HG02870 (cell line): ENCODE results near the gene HIC2.
"Not testable (repeated sequence)": the region's sequence is repeated elsewhere in the genome, so short reads cannot be mapped to it uniquely, and the experiment has no call there.

Experiments used
- ATAC-seq: cut with Tn5 transposase; IDR thresholded peaks from one replicate; pipeline ENCODE4 v1.9.1; 2021; ENCODE audit warnings: mild to moderate bottlenecking, moderate library complexity; ENCODE audit not compliant: unreplicated experiment

The HIC2 gene

GRCh38 chr22:21417227-21417746 lies at the start of gene HIC2:
Gene HIC2, plus strand, starts transcription at chr22:21417371. Its CDS starts 25,461 bp downstream, at chr22:21442832.
- ATAC-seq = peak; percentile 74

GRCh38 chr22:21368603-21369310 lies 48.4 kb upstream of the HIC2 start:
- not testable (repeated sequence) for ATAC-seq

- ATAC-seq = not testable (repeated sequence)
Measured at GRCh38 chr22:21375880-21376279, 41.3 kb upstream of the HIC2 start.

GRCh38 chr22:21383701-21384467 lies 33.3 kb upstream of the HIC2 start, which contains the start of gene RIMBP3B:
Gene RIMBP3B, plus strand, starts transcription at chr22:21383751. Its CDS starts 108 bp downstream, at chr22:21383859.
- ATAC-seq = not testable (repeated sequence)

- not testable (repeated sequence) for ATAC-seq
Measured at GRCh38 chr22:21384468-21385357, 32.5 kb upstream of the HIC2 start.

- ATAC-seq = not testable (repeated sequence)
Measured at GRCh38 chr22:21389480-21389879, 27.7 kb upstream of the HIC2 start.

- ATAC-seq = not testable (repeated sequence)
Measured at GRCh38 chr22:21390013-21390412, 27.2 kb upstream of the HIC2 start.

- not testable (repeated sequence) for ATAC-seq
Measured at GRCh38 chr22:21394613-21395012, 22.6 kb upstream of the HIC2 start.

GRCh38 chr22:21401197-21401969 lies 15.8 kb upstream of the HIC2 start:
- ATAC-seq = not testable (repeated sequence)

GRCh38 chr22:21402763-21403314 lies 14.3 kb upstream of the HIC2 start:
- ATAC-seq = not testable (repeated sequence)

GRCh38 chr22:21407139-21407538 lies 10.0 kb upstream of the HIC2 start:
- ATAC-seq = not testable (repeated sequence)

- ATAC-seq = not testable (repeated sequence)
Measured at GRCh38 chr22:21407792-21408191, 9.4 kb upstream of the HIC2 start.

GRCh38 chr22:21416375-21416774 lies 796 bp upstream of the HIC2 start:
- not testable (repeated sequence) for ATAC-seq

GRCh38 chr22:21417853-21418252 lies 682 bp downstream of the HIC2 start:
- ATAC-seq = peak; percentile 22

- ATAC-seq = not testable (repeated sequence)
Measured at GRCh38 chr22:21418974-21419638, 1.9 kb downstream of the HIC2 start.

- not testable (repeated sequence) for ATAC-seq
Measured at GRCh38 chr22:21420180-21420763, 3.1 kb downstream of the HIC2 start.

- not testable (repeated sequence) for ATAC-seq
Measured at GRCh38 chr22:21424084-21424709, 7.0 kb downstream of the HIC2 start.
